Chondrocyte (in vitro differentiated cells): ENCODE data around the gene MAPK11. TPM values are rescaled to one million over a fixed set of nuclear protein-coding genes. Genes with fewer than 3 reads are reported as not detected.

ENCODE experiments used
- DNase-seq: peaks from one replicate; pipeline ENCODE4 v3.0.0; 2021; ENCODE audit warnings: mixed read lengths, low spot score
- H3K27ac Mint-ChIP-seq: one replicate; pipeline ENCODE4 v1.8.0; 2021; ENCODE audit warnings: mild to moderate bottlenecking, moderate library complexity, mixed read lengths; ENCODE audit not compliant: unreplicated experiment
- H3K27me3 Mint-ChIP-seq: 2 replicates; pipeline ENCODE4 v1.8.0; 2021; ENCODE audit warnings: low read depth, mixed read lengths
- H3K36me3 Mint-ChIP-seq: 2 replicates; pipeline ENCODE4 v1.8.0; 2021; ENCODE audit warnings: low read depth, mixed read lengths
- H3K4me1 Mint-ChIP-seq: 2 replicates; pipeline ENCODE4 v1.8.0; 2021; ENCODE audit warnings: low read depth, mild to moderate bottlenecking, mixed read lengths
- H3K4me3 Mint-ChIP-seq: one replicate; pipeline ENCODE4 v1.8.0; 2021; ENCODE audit warnings: mild to moderate bottlenecking, moderate library complexity, mixed read lengths; ENCODE audit not compliant: unreplicated experiment
- H3K9me3 Mint-ChIP-seq: 2 replicates; pipeline ENCODE4 v1.8.0; 2021; ENCODE audit warnings: low read depth, mixed read lengths
- CTCF ChIP-seq: fragments of 200-600 bp; sonication (generic); IDR thresholded peaks from 2 replicates; pipeline ENCODE4 v1.5.0; 2021; ENCODE audit warnings: antibody characterized with exemption, mild to moderate bottlenecking, moderate library complexity
- total RNA-seq: library from RNA; stranded (reverse); gene quantifications from 3 replicates; pipeline ENCODE4 v1.2.1, GENCODE V29; 2021

MAPK11 gene
- total RNA-seq, 1 donor from 2014 or later = 19.9 TPM

GRCh38 chr22:50217543-50218152 lies 52.5 kb downstream of the MAPK11 start:
- TF ChIP-seq CTCF = no peak
- no peak overlapping the region for H3K27ac Mint-ChIP-seq

DNA sequence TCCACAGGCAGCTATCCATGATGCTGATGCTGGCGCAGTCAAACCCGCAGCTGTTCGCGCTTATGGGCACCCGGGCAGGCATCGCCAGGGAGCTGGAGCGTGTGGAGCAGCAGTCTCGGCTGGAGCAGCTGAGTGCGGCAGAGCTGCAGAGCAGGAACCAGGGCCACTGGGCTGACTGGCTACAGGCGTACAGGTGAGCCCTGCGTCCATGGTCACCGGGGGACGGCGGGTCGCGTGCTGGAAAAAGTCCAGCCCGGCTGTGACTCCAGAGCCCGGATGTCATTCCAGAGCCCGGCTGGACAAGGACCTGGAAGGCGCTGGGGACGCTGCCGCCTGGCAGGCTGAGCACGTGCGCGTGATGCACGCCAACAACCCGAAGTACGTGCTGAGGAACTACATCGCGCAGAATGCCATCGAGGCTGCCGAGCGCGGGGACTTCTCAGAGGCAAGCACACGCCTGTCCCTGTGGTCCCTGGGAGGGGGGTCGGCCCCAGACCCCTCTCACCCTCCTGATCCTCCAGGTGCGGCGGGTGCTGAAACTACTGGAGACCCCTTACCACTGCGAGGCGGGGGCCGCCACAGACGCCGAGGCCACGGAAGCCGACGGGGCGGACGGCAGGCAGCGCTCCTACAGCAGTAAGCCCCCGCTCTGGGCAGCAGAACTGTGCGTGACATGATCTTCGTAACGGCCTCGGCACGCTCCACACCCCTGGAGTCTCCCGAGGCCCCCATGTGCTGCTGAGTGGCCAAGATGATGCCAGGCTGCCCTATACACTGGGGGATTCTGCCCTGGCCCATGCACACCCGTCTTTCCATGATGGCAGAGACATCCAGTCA lies 53.3 kb downstream of the MAPK11 start:
- H3K27me3 Mint-ChIP-seq = no peaks in the 10 kb centered on the region
- TF ChIP-seq CTCF = no peak
- H3K36me3 Mint-ChIP-seq = peaks cover 23% of the 10 kb centered on the region
- no peak overlapping the region for H3K4me3 Mint-ChIP-seq
- DNase-seq = no peak
- H3K4me1 Mint-ChIP-seq = peaks cover 7% of the 10 kb centered on the region
- H3K9me3 Mint-ChIP-seq = no peaks in the 10 kb centered on the region
- no peak overlapping the region for H3K27ac Mint-ChIP-seq

More at GRCh38 chr22:50217543-50218152, 52.5 kb downstream of the MAPK11 start:
- Mint-ChIP-seq H3K27me3 (no peaks in the 10 kb centered on the region), H3K4me3 (no peak overlapping the region), H3K36me3 (peaks cover 21% of the 10 kb centered on the region), H3K4me1 (peaks cover 7% of the 10 kb centered on the region), H3K9me3 (no peaks in the 10 kb centered on the region)
- no peak for DNase-seq

DNA sequence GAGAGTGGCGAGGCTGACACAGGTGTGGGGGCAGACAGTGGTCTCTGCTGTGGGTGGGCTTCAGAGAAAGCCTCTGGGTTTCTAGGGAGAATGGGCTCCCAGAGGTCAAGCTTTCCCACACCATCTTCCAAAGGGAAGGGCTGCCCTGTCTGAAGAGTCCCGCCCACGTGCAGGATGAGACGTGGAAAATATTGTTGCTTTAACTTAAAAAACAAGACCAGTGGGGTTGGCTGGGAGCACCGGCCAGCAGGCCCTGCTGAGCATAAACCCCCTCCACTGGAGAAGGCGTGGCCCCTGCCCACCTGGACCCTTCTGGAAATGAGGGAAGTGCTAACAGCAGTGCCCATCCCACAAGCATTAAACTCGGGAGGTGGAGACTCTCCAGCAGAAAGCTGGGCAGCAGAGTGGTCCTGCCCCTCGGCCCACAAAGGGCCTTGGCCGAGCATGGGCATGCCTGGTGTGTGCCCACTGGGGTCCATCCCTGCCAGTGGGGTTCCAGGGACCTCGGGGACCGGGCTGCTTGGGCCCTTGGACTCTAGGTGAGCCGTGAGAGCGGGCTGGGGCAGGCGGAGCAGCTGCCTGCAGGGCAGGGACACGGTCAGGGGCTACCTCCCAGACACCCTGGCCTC lies 54.0 kb downstream of the MAPK11 start:
- Mint-ChIP-seq H3K4me3 (no peak overlapping the region), H3K36me3 (peaks cover 24% of the 10 kb centered on the region), H3K27me3 (no peaks in the 10 kb centered on the region), H3K4me1 (peaks cover 7% of the 10 kb centered on the region), H3K9me3 (no peaks in the 10 kb centered on the region), H3K27ac (no peak overlapping the region)
- no peak for TF ChIP-seq CTCF
- peak; percentile 89 for DNase-seq

DNA sequence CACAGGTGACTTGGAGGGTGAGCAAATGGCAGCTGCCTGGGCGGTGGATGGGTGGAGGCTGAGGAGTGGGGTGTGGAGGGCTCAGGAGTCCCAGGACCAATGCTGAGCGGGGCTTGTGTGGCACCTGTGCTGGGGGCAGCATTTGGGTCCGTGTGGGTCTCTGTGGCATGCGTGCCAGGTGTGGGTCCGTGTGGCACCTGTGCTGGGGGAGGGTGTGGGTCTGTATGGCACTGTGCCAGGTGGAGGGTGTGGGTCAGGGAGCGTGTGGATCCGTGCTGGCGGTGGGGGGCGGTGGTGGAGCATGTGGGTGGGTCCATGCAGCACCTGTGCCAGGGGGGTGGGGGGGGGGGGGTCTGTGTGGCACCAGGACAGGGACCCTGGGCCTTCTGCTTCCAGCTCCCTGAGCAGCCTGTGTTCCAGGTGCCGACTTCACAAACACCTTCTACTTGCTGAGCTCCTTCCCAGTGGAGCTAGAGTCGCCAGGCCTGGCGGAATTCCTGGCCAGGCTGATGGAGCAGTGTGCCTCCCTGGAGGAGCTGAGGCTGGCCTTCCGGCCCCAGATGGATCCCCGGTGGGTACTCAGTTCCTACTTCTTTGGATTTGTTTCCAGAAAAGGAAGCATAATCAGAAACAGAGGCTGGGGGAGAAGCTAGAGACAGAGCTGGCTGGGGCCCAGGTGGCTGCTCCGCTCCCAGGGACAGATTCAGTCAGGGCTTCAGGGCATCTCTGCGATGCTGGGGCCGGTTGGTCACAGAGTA lies 54.7 kb downstream of the MAPK11 start:
- Mint-ChIP-seq H3K27ac (peak overlapping the region; percentile 54), H3K9me3 (no peaks in the 10 kb centered on the region), H3K27me3 (no peaks in the 10 kb centered on the region), H3K36me3 (peaks cover 25% of the 10 kb centered on the region), H3K4me1 (peaks cover 7% of the 10 kb centered on the region), H3K4me3 (no peak overlapping the region)
- TF ChIP-seq CTCF = no peak
- peak; percentile 94 for DNase-seq

Other genes starting within 250 kb of the MAPK11 start
- not detected in 3 replicates for gene TTLL8, start 212.1 kb downstream of the MAPK11 start, total RNA-seq
- 0.38 to 0.77 TPM (median 0.50 TPM) in 3 replicates for gene MLC1, start 185.0 kb downstream of the MAPK11 start, total RNA-seq
- 0.51 to 1.1 TPM (median 1.1 TPM) in 3 replicates for gene MOV10L1, start 180.4 kb downstream of the MAPK11 start, total RNA-seq
- gene PANX2, start 99.6 kb downstream of the MAPK11 start, total RNA-seq = 3.0 to 6.1 TPM (median 3.3 TPM) in 3 replicates
- gene TRABD, start 84.5 kb downstream of the MAPK11 start, total RNA-seq = 18.5 to 20.5 TPM (median 20.2 TPM) in 3 replicates
- gene SELENOO, start 69.4 kb downstream of the MAPK11 start, total RNA-seq = 14.8 to 22.8 TPM (median 17.1 TPM) in 3 replicates
- 31.2 to 46.3 TPM (median 32.2 TPM) in 3 replicates for gene TUBGCP6, start 25.4 kb downstream of the MAPK11 start, total RNA-seq
- 29.1 to 36.8 TPM (median 35.3 TPM) in 3 replicates for gene HDAC10, start 19.1 kb downstream of the MAPK11 start, total RNA-seq
- 34.6 to 46.6 TPM (median 44.7 TPM) in 3 replicates for gene MAPK12, start 8.7 kb downstream of the MAPK11 start, total RNA-seq
- gene PLXNB2, start 37.3 kb upstream of the MAPK11 start, total RNA-seq = 300 to 356 TPM (median 346 TPM) in 3 replicates
- gene DENND6B, start 56.6 kb upstream of the MAPK11 start, total RNA-seq = 7.7 to 8.8 TPM (median 8.1 TPM) in 3 replicates
- 46.2 to 53.1 TPM (median 47.1 TPM) in 3 replicates for gene PPP6R2, start 72.9 kb upstream of the MAPK11 start, total RNA-seq
- gene SBF1, start 204.7 kb upstream of the MAPK11 start, total RNA-seq = 103 to 110 TPM (median 104 TPM) in 3 replicates
- 1.5 to 46.5 TPM (median 46.5 TPM) in 3 replicates for gene ADM2, start 211.2 kb upstream of the MAPK11 start, total RNA-seq
- 0.99 to 1.6 TPM in 2 of 3 replicates, not detected in the other for gene MIOX, start 216.5 kb upstream of the MAPK11 start, total RNA-seq
- gene LMF2, start 237.3 kb upstream of the MAPK11 start, total RNA-seq = 111 to 124 TPM (median 120 TPM) in 3 replicates
- gene NCAPH2, start 237.8 kb upstream of the MAPK11 start, total RNA-seq = 37.4 to 51.2 TPM (median 38.9 TPM) in 3 replicates